Gastrocnemius medialis (tissue), 4 donors: ENCODE data around the gene CLNK. TPM values are rescaled to one million over a fixed set of nuclear protein-coding genes. Genes with fewer than 3 reads are reported as not detected.

Experiments
- ATAC-seq, 2 donors: fragments of 150-250 bp; one replicate each; pipeline ENCODE4 v1.9.1; 2016
- DNase-seq, 2 donors: peaks; one replicate each; pipeline ENCODE4 v3.0.0-alpha.2; 2019
- H3K27ac ChIP-seq, 4 donors: fragments of 200-600 bp; sonication (generic); 1 replicate in 1 of 4; 2 replicates in 3 of 4; pipeline ENCODE4 v1.5.1; 2016 to 2018; ENCODE audit warnings: mild to moderate bottlenecking in 2 of 4, moderate library complexity in 1 of 4
- H3K27me3 ChIP-seq, 3 donors: fragments of 200-600 bp; sonication (generic) in 2 of 3; 1 replicate in 1 of 3; 2 replicates in 2 of 3; pipeline versions ENCODE4 v1.5.1 to v1.6.0; 2016 to 2019; ENCODE audit warnings: mild to moderate bottlenecking in 1 of 3, moderate library complexity in 1 of 3
- H3K36me3 ChIP-seq, 2 donors: fragments of 200-600 bp; sonication (generic) in 1 of 2; one replicate each; pipeline ENCODE4 v1.5.1; 2017 to 2018
- H3K4me1 ChIP-seq, 2 donors: fragments of 200-600 bp; sonication (generic) in 1 of 2; one replicate each; pipeline ENCODE4 v1.5.1; 2016 to 2017; ENCODE audit warnings: mild to moderate bottlenecking in 2 of 2
- H3K4me3 ChIP-seq, 4 donors: fragments of 200-600 bp; sonication (generic) in 3 of 4; 1 replicate in 1 of 4; 2 replicates in 3 of 4; pipeline ENCODE4 v1.5.1; 2016 to 2019; ENCODE audit warnings: mild to moderate bottlenecking in 2 of 4
- H3K9me3 ChIP-seq, 3 donors: fragments of 200-600 bp; sonication (generic) in 2 of 3; 1 replicate in 1 of 3; 2 replicates in 2 of 3; pipeline ENCODE4 v1.5.1; 2016 to 2019
- POLR2A ChIP-seq, 2 donors: fragments of 450-650 bp; IDR thresholded peaks; one replicate each; pipeline ENCODE4 v1.6.1; 2017; ENCODE audit warnings: antibody characterized with exemption in 2 of 2, mild to moderate bottlenecking in 2 of 2, moderate library complexity in 2 of 2
- in situ Hi-C, 4 donors: fragments of 200-750 bp; cut with MboI; loops; one replicate each; pipeline versions ENCODE4 v1.15.0 to v1.8.0; 2017; ENCODE audit warnings: low sequenced_read_pairs in 4 of 4
- intact Hi-C: fragments of 100-400 bp; cut with DNase I; formaldehyde crosslinking; loops from one replicate; pipeline ENCODE4 v1.15.1; 2023; ENCODE audit warnings: low total_unique reads
- total RNA-seq, 4 donors: library from RNA; depleted of rRNA; stranded (reverse); fragments of >200 nt; gene quantifications; one replicate each; pipeline versions ENCODE4 v1.1.0 to v1.2.3, GENCODE V29; 2016
- TF ChIP-seq, protein P1 (sequence below), 5 experiments: fragments of 450-650 bp in 3 of 5; fragments of 200-600 bp in 2 of 5; sonication (generic) in 2 of 5; IDR thresholded peaks in 4 of 5; conservative IDR thresholded peaks in 1 of 5; 1 replicate in 4 of 5; 2 replicates in 1 of 5; pipeline ENCODE4 v1.5.1; 2016 to 2019; ENCODE audit warnings: antibody characterized with exemption in 5 of 5, mild to moderate bottlenecking in 3 of 5, moderate library complexity in 3 of 5

Gene CLNK
- total RNA-seq, 4 donors from 2014 or later, result not detected

DNA sequence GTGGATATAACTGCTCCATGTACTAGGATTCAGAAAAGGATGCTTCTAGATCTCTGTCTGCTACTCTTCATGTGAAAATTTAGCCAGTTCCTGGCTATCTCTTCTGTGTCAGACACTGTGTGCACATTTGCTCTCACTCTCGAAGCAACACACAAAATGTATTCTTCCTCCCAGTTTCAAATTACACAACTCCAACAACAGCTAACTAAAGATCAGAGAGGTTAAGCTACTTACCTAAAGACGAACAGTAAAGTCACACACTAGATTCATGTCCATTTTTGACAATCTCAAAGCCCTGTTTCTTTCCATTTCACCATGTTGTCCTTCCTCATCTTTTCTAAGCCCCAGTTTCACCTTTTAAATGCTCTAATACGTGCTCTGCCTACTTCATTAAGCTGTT is 2.2 kb downstream of the CLNK start:
- no peak overlapping the region for H3K27ac ChIP-seq
- TF ChIP-seq, protein P1, sequence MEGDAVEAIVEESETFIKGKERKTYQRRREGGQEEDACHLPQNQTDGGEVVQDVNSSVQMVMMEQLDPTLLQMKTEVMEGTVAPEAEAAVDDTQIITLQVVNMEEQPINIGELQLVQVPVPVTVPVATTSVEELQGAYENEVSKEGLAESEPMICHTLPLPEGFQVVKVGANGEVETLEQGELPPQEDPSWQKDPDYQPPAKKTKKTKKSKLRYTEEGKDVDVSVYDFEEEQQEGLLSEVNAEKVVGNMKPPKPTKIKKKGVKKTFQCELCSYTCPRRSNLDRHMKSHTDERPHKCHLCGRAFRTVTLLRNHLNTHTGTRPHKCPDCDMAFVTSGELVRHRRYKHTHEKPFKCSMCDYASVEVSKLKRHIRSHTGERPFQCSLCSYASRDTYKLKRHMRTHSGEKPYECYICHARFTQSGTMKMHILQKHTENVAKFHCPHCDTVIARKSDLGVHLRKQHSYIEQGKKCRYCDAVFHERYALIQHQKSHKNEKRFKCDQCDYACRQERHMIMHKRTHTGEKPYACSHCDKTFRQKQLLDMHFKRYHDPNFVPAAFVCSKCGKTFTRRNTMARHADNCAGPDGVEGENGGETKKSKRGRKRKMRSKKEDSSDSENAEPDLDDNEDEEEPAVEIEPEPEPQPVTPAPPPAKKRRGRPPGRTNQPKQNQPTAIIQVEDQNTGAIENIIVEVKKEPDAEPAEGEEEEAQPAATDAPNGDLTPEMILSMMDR (IDR thresholded peaks at IDR 0.05 in 4 of 5, conservative IDR thresholded peaks at IDR 0.05 in 1 of 5), result no peak
- TF ChIP-seq POLR2A (IDR thresholded peaks at IDR 0.05), result no peak
- no peaks in the 10 kb centered on the region for H3K4me1 ChIP-seq
- H3K36me3 ChIP-seq, result no peaks in the 10 kb centered on the region
- ATAC-seq (no peak), DNase-seq (no peak)
- no peak overlapping the region for H3K4me3 ChIP-seq
- in situ Hi-C loops, result no loop called here
- intact Hi-C loops, result no loop called here
- H3K9me3 ChIP-seq, result no peaks in the 10 kb centered on the region
- no peaks in the 10 kb centered on the region for H3K27me3 ChIP-seq

GRCh38 chr4:10677796-10678497 is 6.6 kb downstream of the CLNK start:
- no peak for DNase-seq
- Histone ChIP-seq H3K27ac (no peak overlapping the region), H3K4me3 (no peak overlapping the region), H3K4me1 (no peaks in the 10 kb centered on the region), H3K36me3 (no peaks in the 10 kb centered on the region), H3K9me3 (no peaks in the 10 kb centered on the region), H3K27me3 (no peaks in the 10 kb centered on the region)
- in situ Hi-C loops (no loop called here), intact Hi-C loops (no loop called here)
- TF ChIP-seq, protein P1 (IDR thresholded peaks at IDR 0.05 in 4 of 5, conservative IDR thresholded peaks at IDR 0.05 in 1 of 5), result no peak
- no peak for TF ChIP-seq POLR2A (IDR thresholded peaks at IDR 0.05)
- no peak for ATAC-seq

- H3K36me3 ChIP-seq, result no peaks in the 10 kb centered on the region
- H3K4me1 ChIP-seq, result no peaks in the 10 kb centered on the region
- DNase-seq, result no peak
- TF ChIP-seq POLR2A (IDR thresholded peaks at IDR 0.05), result no peak
- H3K27me3 ChIP-seq, result no peaks in the 10 kb centered on the region
- no peaks in the 10 kb centered on the region for H3K9me3 ChIP-seq
- H3K4me3 ChIP-seq, result no peak overlapping the region
- H3K27ac ChIP-seq, result no peak overlapping the region
- no peak for ATAC-seq
- in situ Hi-C loops, result no loop called here
- intact Hi-C loops, result no loop called here
Observed at GRCh38 chr4:10673817-10674369, 10.7 kb downstream of the CLNK start.

DNA sequence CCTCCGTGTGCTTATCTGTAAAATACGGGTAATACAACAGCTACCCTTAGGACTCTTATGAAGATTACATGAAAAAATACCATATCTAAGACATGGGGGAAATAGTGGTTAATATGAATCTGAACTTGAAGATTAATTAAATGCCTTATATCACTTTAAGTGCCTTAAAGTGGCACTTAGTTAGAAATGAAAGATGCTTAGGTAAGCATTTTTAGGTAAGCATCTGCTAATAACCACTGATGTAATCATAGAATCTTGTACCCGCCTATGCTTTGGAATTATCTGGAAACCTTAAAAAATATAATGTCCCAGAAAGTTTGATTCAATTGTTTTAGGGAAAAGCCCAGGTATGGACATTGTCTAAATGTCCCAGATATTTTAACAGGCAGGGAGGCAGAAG is 12.2 kb downstream of the CLNK start:
- in situ Hi-C loops, result no loop called here

DNA sequence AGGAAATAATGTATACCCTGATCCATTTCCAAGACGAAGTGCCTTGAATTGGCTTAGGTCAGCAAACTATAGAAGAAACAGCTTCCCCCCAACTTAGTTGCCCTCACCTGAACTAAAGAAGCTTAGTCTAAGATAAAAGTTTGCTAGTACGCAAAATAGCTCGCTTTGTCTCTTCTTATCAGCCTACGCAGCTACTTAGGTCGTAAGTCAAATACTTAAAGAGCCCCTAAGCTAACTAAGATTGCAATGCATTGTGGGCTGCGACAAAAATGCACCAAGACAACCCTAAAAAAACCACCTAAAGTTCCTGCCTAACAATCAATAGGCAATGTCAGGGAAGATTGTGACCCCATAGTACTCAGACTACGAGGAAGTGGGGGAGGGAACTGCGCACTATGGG is 12.8 kb downstream of the CLNK start:
- ATAC-seq, result no peak
- Histone ChIP-seq H3K27me3 (no peaks in the 10 kb centered on the region), H3K9me3 (no peaks in the 10 kb centered on the region), H3K27ac (no peak overlapping the region), H3K4me3 (no peak overlapping the region), H3K4me1 (no peaks in the 10 kb centered on the region), H3K36me3 (no peaks in the 10 kb centered on the region)
- no peak for TF ChIP-seq POLR2A (IDR thresholded peaks at IDR 0.05)
- TF ChIP-seq, protein P1 (IDR thresholded peaks at IDR 0.05 in 4 of 5, conservative IDR thresholded peaks at IDR 0.05 in 1 of 5), result no peak
- no peak for DNase-seq
- in situ Hi-C loops, result no loop called here
- intact Hi-C loops, result no loop called here

More for the DNA sequence above, 12.2 kb downstream of the CLNK start:
- intact Hi-C loops, result no loop called here
- no peak for DNase-seq
- no peak for ATAC-seq
- Histone ChIP-seq H3K4me1 (no peaks in the 10 kb centered on the region), H3K4me3 (no peak overlapping the region), H3K27ac (no peak overlapping the region), H3K36me3 (no peaks in the 10 kb centered on the region), H3K9me3 (no peaks in the 10 kb centered on the region), H3K27me3 (no peaks in the 10 kb centered on the region)
- TF ChIP-seq POLR2A (IDR thresholded peaks at IDR 0.05), result no peak
- TF ChIP-seq, protein P1 (IDR thresholded peaks at IDR 0.05 in 4 of 5, conservative IDR thresholded peaks at IDR 0.05 in 1 of 5), result no peak
